ENCODE results near the gene SYT13.

GRCh38 chr11:45319077-45319476 is 32.9 kb upstream of the SYT13 start:
- no peak for TF ChIP-seq POLR2A (IDR thresholded peaks at IDR 0.05)
- no peak for TF ChIP-seq CTCF (IDR thresholded peaks at IDR 0.05)
